A673 (cell line): ENCODE data around the gene RNF13. TPM values are rescaled to one million over a fixed set of nuclear protein-coding genes. Genes with fewer than 3 reads are reported as not detected.

Experiments used
- BruUV-seq: library from RNA; stranded (reverse); fragments of 400-500 nt; replicated peaks from 2 replicates; lab custom pipeline; 2021; lab: Mats Ljungman, UMichigan
- CTCF ChIA-PET: fragments of 300-600 bp; sonication (Branson Sonifier 250); formaldehyde crosslinking; loops from one replicate; lab custom pipeline; 2022; ENCODE audit warnings: antibody characterized with exemption; lab: Charles Lee
- POLR2A ChIA-PET: fragments of 300-600 bp; sonication (Branson Sonifier 250); formaldehyde crosslinking; loops from one replicate; lab custom pipeline; 2022; ENCODE audit warnings: antibody characterized with exemption; ENCODE audit not compliant: low non-redundant PET; lab: Charles Lee
- DNase-seq: peaks from one replicate; pipeline ENCODE4 v3.0.0-alpha.2; 2015; ENCODE audit warnings: low spot score
- H3K27ac ChIP-seq: fragments of 200-600 bp; sonication (generic); 2 replicates; pipeline ENCODE4 v1.5.1; 2016; ENCODE audit warnings: mixed run types, low read depth, mild to moderate bottlenecking, mixed read lengths, antibody characterized with exemption, low read length; ENCODE audit not compliant: poor library complexity, severe bottlenecking
- H3K27me3 ChIP-seq: fragments of 200-600 bp; sonication (generic); replicated peaks from 2 replicates; pipeline ENCODE4 v1.6.1; 2017; ENCODE audit warnings: mixed run types, low read depth, mild to moderate bottlenecking, mixed read lengths, antibody characterized with exemption, low read length; ENCODE audit not compliant: insufficient read depth, poor library complexity
- H3K36me3 ChIP-seq: fragments of 200-600 bp; sonication (generic); 2 replicates; pipeline ENCODE4 v1.6.1; 2016; ENCODE audit warnings: mixed run types, mild to moderate bottlenecking, mixed read lengths, antibody characterized with exemption, low read length; ENCODE audit not compliant: insufficient read depth, poor library complexity, severe bottlenecking
- H3K4me1 ChIP-seq: fragments of 200-600 bp; sonication (generic); 2 replicates; pipeline ENCODE4 v1.6.1; 2017; ENCODE audit warnings: mixed run types, mild to moderate bottlenecking, mixed read lengths, antibody characterized with exemption, low read length; ENCODE audit not compliant: insufficient read depth, poor library complexity, severe bottlenecking
- H3K4me3 ChIP-seq: fragments of 200-600 bp; sonication (generic); 2 replicates; pipeline ENCODE4 v1.5.1; 2016; ENCODE audit warnings: low read depth, mixed run types, mild to moderate bottlenecking, mixed read lengths, low read length; ENCODE audit not compliant: poor library complexity, severe bottlenecking
- H3K9me3 ChIP-seq: fragments of 200-600 bp; sonication (generic); 2 replicates; pipeline ENCODE4 v1.6.1; 2016; ENCODE audit warnings: mixed run types, low read depth, mild to moderate bottlenecking, mixed read lengths, antibody characterized with exemption, low read length; ENCODE audit not compliant: poor library complexity, severe bottlenecking
- EZH2 ChIP-seq: fragments of 200-600 bp; sonication (generic); IDR thresholded peaks from 2 replicates; pipeline ENCODE4 v1.6.1; 2017; ENCODE audit warnings: borderline replicate concordance, low read depth, mild to moderate bottlenecking, mixed read lengths, antibody characterized with exemption, low read length; ENCODE audit not compliant: poor library complexity, severe bottlenecking
- intact Hi-C: fragments of 100-400 bp; cut with micrococcal nuclease; formaldehyde crosslinking; loops from one replicate; pipeline ENCODE4 v1.10.0; 2022; ENCODE audit not compliant: unreplicated experiment
- total RNA-seq: library from RNA; stranded (reverse); gene quantifications from 2 replicates; pipeline ENCODE4 v1.2.3, GENCODE V29; 2021
- TF ChIP-seq, protein P1 (sequence below): fragments of 300-800, 200-600 bp; sonication (generic); conservative IDR thresholded peaks from 2 replicates; pipeline ENCODE4 v1.5.1; 2017; ENCODE audit warnings: low read depth, mild to moderate bottlenecking, antibody characterized with exemption, low read length, moderate library complexity, mixed read lengths

The RNF13 gene
- total RNA-seq, 1 experiment from 2014 or later, result 21.7 TPM

DNA sequence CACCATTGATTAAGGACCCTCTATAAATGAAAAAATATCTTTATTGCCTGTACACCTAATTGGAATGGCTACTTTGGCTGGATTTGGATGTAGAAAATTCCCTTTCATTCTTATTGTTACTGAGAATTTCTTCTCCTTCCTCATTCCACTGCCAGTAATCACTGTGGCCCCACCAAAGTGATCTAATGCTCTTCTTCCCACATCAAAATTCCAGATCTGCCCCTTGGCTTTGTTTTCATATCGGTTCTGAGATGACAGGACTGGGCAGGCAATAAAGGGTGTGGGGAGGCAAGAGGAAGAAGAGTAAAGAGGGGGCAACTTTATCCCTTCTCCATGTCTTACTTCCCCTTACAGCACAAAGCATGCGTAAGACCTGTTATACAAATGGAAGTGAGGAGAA lies 22.7 kb upstream of the RNF13 start:
- no TSS peak for BruUV-seq
- CTCF ChIA-PET, result no interaction called here
- DNase-seq, result no peak
- H3K4me3 ChIP-seq, result no peak overlapping the region
- H3K4me1 ChIP-seq, result no peaks in the 10 kb centered on the region
- H3K36me3 ChIP-seq, result no peaks in the 10 kb centered on the region
- no peak for TF ChIP-seq EZH2
- TF ChIP-seq, protein P1, sequence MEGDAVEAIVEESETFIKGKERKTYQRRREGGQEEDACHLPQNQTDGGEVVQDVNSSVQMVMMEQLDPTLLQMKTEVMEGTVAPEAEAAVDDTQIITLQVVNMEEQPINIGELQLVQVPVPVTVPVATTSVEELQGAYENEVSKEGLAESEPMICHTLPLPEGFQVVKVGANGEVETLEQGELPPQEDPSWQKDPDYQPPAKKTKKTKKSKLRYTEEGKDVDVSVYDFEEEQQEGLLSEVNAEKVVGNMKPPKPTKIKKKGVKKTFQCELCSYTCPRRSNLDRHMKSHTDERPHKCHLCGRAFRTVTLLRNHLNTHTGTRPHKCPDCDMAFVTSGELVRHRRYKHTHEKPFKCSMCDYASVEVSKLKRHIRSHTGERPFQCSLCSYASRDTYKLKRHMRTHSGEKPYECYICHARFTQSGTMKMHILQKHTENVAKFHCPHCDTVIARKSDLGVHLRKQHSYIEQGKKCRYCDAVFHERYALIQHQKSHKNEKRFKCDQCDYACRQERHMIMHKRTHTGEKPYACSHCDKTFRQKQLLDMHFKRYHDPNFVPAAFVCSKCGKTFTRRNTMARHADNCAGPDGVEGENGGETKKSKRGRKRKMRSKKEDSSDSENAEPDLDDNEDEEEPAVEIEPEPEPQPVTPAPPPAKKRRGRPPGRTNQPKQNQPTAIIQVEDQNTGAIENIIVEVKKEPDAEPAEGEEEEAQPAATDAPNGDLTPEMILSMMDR, result no peak
- peaks cover 27% of the 10 kb centered on the region for H3K27me3 ChIP-seq
- H3K27ac ChIP-seq, result no peak overlapping the region
- H3K9me3 ChIP-seq, result no peaks in the 10 kb centered on the region
- POLR2A ChIA-PET, result no interaction called here
- intact Hi-C loops, result no loop called here

DNA sequence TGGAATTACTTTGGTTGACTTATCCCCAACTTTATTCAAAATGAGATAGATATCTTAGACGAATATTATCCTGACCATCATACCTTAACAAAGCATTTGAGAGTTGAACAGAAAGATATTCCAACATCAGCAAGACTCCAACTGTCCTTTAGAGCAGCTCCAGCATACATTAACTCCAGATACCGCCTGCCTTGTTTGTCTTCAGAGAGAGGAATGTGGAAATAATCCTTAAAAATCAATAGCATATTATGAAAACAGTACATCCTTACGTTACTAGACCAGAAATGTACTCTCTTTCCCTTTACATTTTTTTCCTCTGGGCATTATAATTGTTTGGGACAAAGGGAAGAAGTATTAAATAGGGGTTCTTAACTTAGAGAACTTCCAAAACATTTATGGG lies 22.3 kb upstream of the RNF13 start:
- CTCF ChIA-PET, result no interaction called here
- no TSS peak for BruUV-seq
- H3K4me3 ChIP-seq, result no peak overlapping the region

DNA sequence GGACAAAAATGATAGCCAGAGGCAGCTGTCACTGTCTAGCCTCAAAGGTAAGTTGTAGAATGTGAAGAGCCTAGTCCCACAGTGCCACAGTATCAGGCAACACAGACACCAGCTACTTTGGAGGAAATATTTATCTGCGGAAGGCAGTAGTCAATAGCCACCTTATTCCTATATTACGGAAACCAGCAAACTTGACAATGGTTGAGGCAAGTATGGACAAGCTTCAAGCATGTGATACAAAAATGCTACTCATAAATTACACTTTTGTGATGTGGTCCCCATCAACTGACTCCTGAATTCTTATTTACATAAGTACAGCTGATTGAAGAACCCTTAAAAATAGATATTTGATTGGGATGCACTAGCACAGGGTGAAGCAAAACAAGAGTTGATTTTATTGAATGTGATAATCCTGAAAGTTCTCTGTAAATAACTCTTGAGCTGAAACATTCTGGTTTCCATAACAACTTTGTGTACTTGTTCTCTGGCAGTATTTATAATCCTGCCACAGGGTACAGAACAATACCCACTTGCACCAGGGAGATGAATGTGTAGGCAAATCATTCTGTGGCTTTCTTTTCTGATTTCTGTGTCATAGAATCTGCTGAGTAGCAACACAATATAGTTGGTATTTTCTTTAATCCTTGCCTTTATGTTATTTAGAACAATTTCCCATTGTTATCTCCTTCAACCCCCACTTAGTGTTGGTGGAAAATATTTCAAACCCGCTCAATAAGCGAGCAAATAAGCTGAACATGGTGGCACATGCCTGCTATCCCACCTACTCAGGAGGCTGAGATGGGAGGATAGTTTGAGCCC lies 20.4 kb upstream of the RNF13 start, which contains the start of gene ANKUB1:
Gene ANKUB1, minus strand, starts transcription at position 103 of the 819 bp plus-strand sequence. CDS start 188 bp downstream, outside the sequence.
- DNase-seq, result no peak
- no peak within 1 kb of the TSS for H3K27ac ChIP-seq
- ChIA-PET CTCF (interaction anchor here (0.5 kb wide), 1 partner anchor 22 kb away, joined by 3 read pairs; no protein-coding TSS in a partner anchor), POLR2A (no interaction called here)
- H3K9me3 ChIP-seq, result no peaks in the 10 kb centered on the region
- TF ChIP-seq, protein P1, result no peak
- no peak for TF ChIP-seq EZH2
- H3K36me3 ChIP-seq, result no peaks in the 10 kb centered on the region
- BruUV-seq, result no TSS peak
- H3K4me3 ChIP-seq, result no peak within 1 kb of the TSS
- H3K4me1 ChIP-seq, result no peaks in the 10 kb centered on the region
- intact Hi-C loops, result no loop called here
- H3K27me3 ChIP-seq, result peaks cover 27% of the 10 kb centered on the region

More for the DNA sequence above, 22.3 kb upstream of the RNF13 start:
- peaks cover 27% of the 10 kb centered on the region for H3K27me3 ChIP-seq
- TF ChIP-seq, protein P1, result no peak
- no peak for TF ChIP-seq EZH2
- no peaks in the 10 kb centered on the region for H3K4me1 ChIP-seq
- intact Hi-C loops, result no loop called here
- DNase-seq, result no peak
- POLR2A ChIA-PET, result no interaction called here
- no peaks in the 10 kb centered on the region for H3K9me3 ChIP-seq
- H3K36me3 ChIP-seq, result no peaks in the 10 kb centered on the region
- no peak overlapping the region for H3K27ac ChIP-seq
